Kasumi-1 (cell line): ENCODE results near the gene DPP6.

Source experiments
- DNase-seq, 2 experiments: peaks; one replicate each; lab custom pipeline; 2025; lab: John Stamatoyannopoulos, UW

Gene DPP6

DNA sequence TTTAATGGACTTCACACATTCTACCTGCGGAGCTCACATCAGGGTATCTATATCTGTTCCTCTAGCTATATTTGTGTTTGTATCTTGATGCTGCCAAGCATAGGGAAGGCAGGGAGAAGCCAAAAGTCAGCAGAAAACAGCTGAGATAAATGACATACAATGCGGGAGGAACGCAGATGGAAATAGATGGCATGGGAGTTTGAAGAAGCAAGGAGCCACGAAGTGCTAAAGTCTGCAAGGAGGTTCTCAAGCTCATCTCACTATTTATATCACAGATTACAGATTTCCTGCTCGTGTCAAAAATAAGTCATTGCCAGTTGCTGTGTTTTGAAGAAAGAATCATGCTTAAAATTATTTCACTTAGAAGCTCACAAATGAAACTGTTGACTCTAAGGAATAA lies 180.5 kb downstream of the DPP6 start:
- no peak for DNase-seq

- DNase-seq = no peak
Observed at GRCh38 chr7:154241988-154242387, 189.8 kb downstream of the DPP6 start.

- no peak for DNase-seq
Observed at GRCh38 chr7:154242709-154243108, 190.5 kb downstream of the DPP6 start.

DNA sequence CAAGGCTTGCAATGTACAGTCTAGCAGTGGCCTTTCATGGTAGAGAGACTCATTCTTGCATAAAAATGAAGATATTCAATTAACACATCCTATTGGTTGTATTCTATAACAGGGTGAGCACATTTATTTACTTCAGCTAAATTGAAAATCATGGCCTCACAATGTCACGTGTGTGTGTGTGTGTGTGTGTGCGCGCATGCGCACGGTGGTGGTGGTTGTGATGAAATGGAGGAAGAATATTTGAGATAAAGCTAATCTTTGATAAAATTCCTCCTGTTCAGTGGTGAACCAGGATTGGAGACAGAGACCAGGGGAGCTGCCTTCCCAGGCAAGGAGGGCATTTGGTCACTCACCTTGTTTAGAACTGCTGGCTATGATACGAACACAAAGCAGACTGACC lies 199.8 kb downstream of the DPP6 start:
- no peak for DNase-seq

- no peak for DNase-seq
Observed at GRCh38 chr7:154253810-154254209, 201.6 kb downstream of the DPP6 start.

GRCh38 chr7:154255324-154255723 lies 203.1 kb downstream of the DPP6 start:
- no peak for DNase-seq

- DNase-seq = no peak
Observed at GRCh38 chr7:154256150-154256549, 204.0 kb downstream of the DPP6 start.

DNA sequence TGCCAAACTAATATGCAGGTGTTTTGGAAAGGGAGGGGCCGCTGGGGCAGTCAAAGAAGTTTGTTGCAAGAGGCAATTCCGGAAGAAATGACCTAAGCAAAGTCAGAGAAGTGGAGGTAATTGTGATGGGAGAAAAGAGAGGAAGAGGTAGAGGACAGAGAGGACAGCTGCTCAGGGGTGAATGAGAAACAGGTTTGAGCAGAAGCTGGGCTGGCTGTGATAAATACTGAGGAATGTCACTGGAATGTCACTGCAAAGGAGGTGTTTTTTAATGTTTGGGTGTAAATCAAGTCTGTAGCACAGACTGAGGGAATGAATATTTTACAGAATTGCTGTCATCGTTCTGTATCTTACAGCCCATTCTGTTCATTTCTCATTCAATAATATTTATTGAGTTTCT lies 207.2 kb downstream of the DPP6 start:
- no peak for DNase-seq

GRCh38 chr7:154287356-154287755 lies 235.2 kb downstream of the DPP6 start:
- DNase-seq = no peak

GRCh38 chr7:154289119-154289518 lies 236.9 kb downstream of the DPP6 start:
- no peak for DNase-seq

- DNase-seq = no peak
Observed at GRCh38 chr7:154296443-154296842, 244.2 kb downstream of the DPP6 start.

DNA sequence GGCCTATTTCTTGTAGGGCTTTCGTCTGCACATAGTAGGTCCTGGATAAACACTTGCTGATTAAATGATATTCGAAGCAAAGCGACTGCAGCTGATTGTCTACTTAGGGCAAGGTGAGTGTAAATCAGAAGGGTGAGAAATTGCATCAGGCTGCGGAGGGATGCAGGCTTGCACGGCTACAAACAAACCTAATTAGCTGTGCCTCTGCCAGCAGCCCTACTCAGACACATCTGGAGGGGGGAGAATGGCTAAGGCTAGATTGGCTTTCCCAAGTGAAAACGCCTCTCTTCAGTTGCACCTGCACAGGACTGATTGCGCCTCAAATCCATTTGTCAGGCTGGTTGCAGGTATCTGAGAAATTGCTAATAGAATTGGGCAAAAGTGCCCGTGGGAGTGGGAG lies 247.5 kb downstream of the DPP6 start:
- no peak for DNase-seq

- DNase-seq = no peak
Observed at GRCh38 chr7:154302380-154302779, 250.2 kb downstream of the DPP6 start.

GRCh38 chr7:154304231-154304630 lies 252.0 kb downstream of the DPP6 start:
- no peak for DNase-seq

- DNase-seq = no peak
Observed at GRCh38 chr7:154304740-154305700, 252.8 kb downstream of the DPP6 start.

- no peak for DNase-seq
Observed at GRCh38 chr7:154306036-154306435, 253.8 kb downstream of the DPP6 start.

DNA sequence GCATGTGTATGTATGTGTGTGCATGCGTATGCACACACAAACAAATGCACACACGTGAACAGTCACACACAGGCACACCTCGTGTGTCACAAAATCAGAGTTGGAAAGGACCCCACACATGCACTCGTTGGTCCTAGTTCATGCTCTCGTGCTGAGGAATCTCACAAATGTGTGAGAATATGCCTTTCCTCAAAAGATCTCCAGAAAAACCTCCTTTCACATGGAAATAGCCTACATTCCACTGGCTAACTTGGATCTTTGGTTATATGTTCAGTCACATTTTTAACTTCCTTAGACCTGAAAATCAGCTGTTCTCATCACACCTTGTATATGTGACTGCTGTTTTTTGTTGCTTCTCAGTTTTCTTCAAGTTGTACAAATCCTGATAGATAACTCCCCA lies 256.7 kb downstream of the DPP6 start:
- DNase-seq = no peak

- no peak for DNase-seq
Observed at GRCh38 chr7:154310114-154310513, 257.9 kb downstream of the DPP6 start.

GRCh38 chr7:154324196-154324595 lies 272.0 kb downstream of the DPP6 start:
- no peak for DNase-seq

DNA sequence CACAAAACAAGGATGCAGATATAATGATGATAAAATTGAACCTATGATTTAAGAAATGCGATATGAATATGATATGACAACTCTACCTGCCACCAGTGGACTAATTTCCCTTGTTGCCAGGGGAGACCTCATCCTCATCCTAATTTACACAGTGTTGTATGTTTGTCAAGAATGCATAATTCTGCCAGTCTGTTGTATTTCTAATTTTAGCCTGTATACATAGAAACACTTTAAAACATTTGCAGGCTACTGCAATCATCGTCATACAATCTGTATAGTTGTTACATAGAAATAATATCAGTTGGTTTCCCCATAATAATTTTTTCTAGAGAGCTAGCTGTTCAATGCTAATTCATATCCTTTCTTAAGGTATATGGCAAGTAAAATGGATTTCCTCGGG lies 274.2 kb downstream of the DPP6 start:
- DNase-seq = no peak

GRCh38 chr7:154330318-154330717 lies 278.1 kb downstream of the DPP6 start:
- DNase-seq = no peak

DNA sequence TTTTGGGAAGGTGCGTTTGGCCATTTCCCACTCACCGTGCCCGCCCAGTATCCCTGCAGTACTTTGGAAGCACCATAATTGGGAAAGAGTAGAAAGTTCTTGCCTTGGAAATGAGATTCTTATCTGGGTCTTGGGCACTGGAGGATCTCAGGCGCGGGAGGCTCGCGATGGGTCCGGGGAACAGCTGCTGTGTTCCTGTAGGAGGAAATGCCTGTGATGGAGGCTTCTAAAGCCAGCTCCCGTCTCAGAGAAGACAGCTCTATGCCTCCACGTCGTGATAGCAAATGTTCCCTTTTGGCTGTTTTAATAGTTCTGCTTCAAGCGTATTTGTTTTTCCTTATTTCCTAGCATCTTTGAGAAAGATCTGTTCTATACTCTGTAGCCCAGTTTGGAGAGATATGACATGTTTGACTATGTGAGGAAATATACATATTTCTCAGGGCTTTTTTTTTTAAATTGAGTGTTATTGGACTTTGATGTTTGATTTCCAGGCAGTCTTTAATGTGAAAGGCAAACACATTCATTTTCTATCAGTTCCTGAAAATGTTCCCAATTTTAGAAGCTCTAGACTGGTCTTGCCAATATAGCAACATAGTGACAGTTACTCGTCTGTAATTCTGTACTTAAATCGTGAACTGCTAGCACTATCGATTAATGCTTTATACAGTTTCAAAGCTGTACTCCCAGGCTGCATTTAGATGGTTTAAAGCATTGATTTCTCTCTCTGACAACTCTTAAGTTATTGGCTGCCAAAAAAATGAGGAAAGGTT lies 280.8 kb downstream of the DPP6 start:
- DNase-seq = no peak

DNA sequence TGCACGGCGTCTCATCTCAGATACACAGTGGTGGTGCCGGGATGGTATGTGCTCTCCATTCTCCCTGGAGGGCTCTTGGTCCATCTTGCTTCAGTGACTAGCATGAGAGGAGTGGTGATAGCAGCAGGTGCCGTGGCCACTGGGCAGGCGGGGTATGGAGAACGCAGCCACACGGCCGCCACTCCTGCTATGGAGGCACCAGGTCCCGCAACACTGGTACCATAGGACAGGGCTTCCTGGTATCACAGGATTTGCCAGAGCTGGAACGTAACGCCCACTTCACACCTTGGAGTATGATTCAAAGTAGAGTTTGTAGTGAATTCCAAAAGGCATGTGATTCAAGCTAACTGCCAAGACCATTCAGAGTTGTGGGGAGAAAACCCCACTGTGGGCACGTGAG lies 284.1 kb downstream of the DPP6 start:
- DNase-seq = no peak
